Measurements from ENCODE around the gene VCL.

- TF ChIP-seq, protein P1, sequence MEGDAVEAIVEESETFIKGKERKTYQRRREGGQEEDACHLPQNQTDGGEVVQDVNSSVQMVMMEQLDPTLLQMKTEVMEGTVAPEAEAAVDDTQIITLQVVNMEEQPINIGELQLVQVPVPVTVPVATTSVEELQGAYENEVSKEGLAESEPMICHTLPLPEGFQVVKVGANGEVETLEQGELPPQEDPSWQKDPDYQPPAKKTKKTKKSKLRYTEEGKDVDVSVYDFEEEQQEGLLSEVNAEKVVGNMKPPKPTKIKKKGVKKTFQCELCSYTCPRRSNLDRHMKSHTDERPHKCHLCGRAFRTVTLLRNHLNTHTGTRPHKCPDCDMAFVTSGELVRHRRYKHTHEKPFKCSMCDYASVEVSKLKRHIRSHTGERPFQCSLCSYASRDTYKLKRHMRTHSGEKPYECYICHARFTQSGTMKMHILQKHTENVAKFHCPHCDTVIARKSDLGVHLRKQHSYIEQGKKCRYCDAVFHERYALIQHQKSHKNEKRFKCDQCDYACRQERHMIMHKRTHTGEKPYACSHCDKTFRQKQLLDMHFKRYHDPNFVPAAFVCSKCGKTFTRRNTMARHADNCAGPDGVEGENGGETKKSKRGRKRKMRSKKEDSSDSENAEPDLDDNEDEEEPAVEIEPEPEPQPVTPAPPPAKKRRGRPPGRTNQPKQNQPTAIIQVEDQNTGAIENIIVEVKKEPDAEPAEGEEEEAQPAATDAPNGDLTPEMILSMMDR (IDR thresholded peaks at IDR 0.05; ENCODE audit: insufficient read depth, low read length, poor library complexity, severe bottlenecking): no peak
- TF ChIP-seq EZH2phosphoT487 (conservative IDR thresholded peaks at IDR 0.05; ENCODE audit: low read length): no peak
These were observed 16.1 kb upstream of the VCL start for GRCh38 chr10:73981812-73982211.
